B cell (primary cell): ENCODE data around the gene PRMT6. TPM values are rescaled to one million over a fixed set of nuclear protein-coding genes. Genes with fewer than 3 reads are reported as not detected.

ENCODE experiments used
- ATAC-seq: fragments of 200-7000 bp; cut with Tn5 transposase; one replicate; pipeline ENCODE4 v1.10.0; 2021; ENCODE audit warnings: low read depth, mild to moderate bottlenecking, moderate number of reproducible peaks, moderate library complexity
- CTCF ChIA-PET: fragments of 350-600 bp; sonication (Branson Sonifier 250); formaldehyde crosslinking; loops from one replicate; lab custom pipeline; 2021; ENCODE audit warnings: antibody characterized with exemption, inconsistent platforms; lab: Charles Lee
- POLR2A ChIA-PET: fragments of 350-600 bp; sonication (Branson Sonifier 250); formaldehyde crosslinking; loops from one replicate; lab custom pipeline; 2021; ENCODE audit warnings: antibody characterized with exemption; lab: Charles Lee
- DNase-seq: peaks from one replicate; pipeline ENCODE4 v3.0.0; 2013
- H2AFZ ChIP-seq: 2 replicates; pipeline ENCODE4 v1.6.1; 2012; ENCODE audit warnings: mild to moderate bottlenecking, low read depth, low read length; ENCODE audit not compliant: insufficient read depth, poor library complexity, severe bottlenecking
- H3K27ac ChIP-seq, 2 donors: 1 replicate in 1 of 2; 2 replicates in 1 of 2; pipeline ENCODE4 v1.5.1; 2012 to 2013; ENCODE audit warnings: low read length in 2 of 2, mild to moderate bottlenecking in 2 of 2, moderate library complexity in 1 of 2
- H3K27me3 ChIP-seq, 4 experiments: fragments of 200-600 bp in 1 of 4; sonication (generic) in 1 of 4; replicated peaks in 1 of 4; 1 replicate in 2 of 4; 2 replicates in 2 of 4; pipeline versions ENCODE4 v1.6.1 to v1.7.0; 2013 to 2016; ENCODE audit warnings: low read length in 3 of 4, mild to moderate bottlenecking in 2 of 4, mixed read lengths in 1 of 4, moderate library complexity in 1 of 4; ENCODE audit not compliant: insufficient read depth in 4 of 4, control insufficient read depth in 3 of 4; ENCODE audit errors: control extremely low read depth in 1 of 4
- H3K36me3 ChIP-seq, 2 experiments: replicated peaks in 1 of 2; 1 replicate in 1 of 2; 2 replicates in 1 of 2; pipeline versions ENCODE4 v1.6.1 to v1.7.1; 2013; ENCODE audit warnings: low read length in 1 of 2; ENCODE audit not compliant: insufficient read depth in 2 of 2, control insufficient read depth in 1 of 2; ENCODE audit errors: control extremely low read depth in 1 of 2, extremely low read depth in 1 of 2
- H3K4me1 ChIP-seq, 2 donors: fragments of 200-600 bp in 1 of 2; sonication (generic) in 1 of 2; 1 replicate in 1 of 2; 2 replicates in 1 of 2; pipeline versions ENCODE4 v1.5.1 to v1.6.1; 2013 to 2017; ENCODE audit warnings: low read length in 2 of 2; ENCODE audit not compliant: control insufficient read depth in 2 of 2, insufficient read depth in 2 of 2
- H3K4me2 ChIP-seq: replicated peaks from 2 replicates; pipeline ENCODE3; 2012; ENCODE audit warnings: mild to moderate bottlenecking, low read depth, low read length; ENCODE audit not compliant: poor library complexity, severe bottlenecking
- H3K4me3 ChIP-seq, 5 experiments: fragments of 200-600 bp in 1 of 5; sonication (generic) in 1 of 5; 1 replicate in 3 of 5; 2 replicates in 2 of 5; pipeline versions ENCODE4 v1.5.1 to v1.7.0; 2011 to 2016; ENCODE audit warnings: low read length in 4 of 5, mild to moderate bottlenecking in 4 of 5, low read depth in 2 of 5, control low read depth in 1 of 5, moderate library complexity in 1 of 5; ENCODE audit not compliant: insufficient read depth in 1 of 5; ENCODE audit errors: control extremely low read depth in 1 of 5, extremely low read depth in 1 of 5
- H3K79me2 ChIP-seq: fragments of 200-600 bp; sonication (generic); one replicate; pipeline ENCODE4 v1.6.0; 2016; ENCODE audit warnings: low read length; ENCODE audit not compliant: control insufficient read depth, insufficient read depth
- H3K9ac ChIP-seq: fragments of 200-600 bp; sonication (generic); 2 replicates; pipeline ENCODE4 v1.6.1; 2017; ENCODE audit warnings: mild to moderate bottlenecking, low read length, moderate library complexity
- H3K9me3 ChIP-seq, 3 donors: one replicate each; pipeline versions ENCODE4 v1.6.1 to v1.7.1; 2013; ENCODE audit warnings: low read length in 2 of 3; ENCODE audit not compliant: control insufficient read depth in 2 of 3, insufficient read depth in 1 of 3; ENCODE audit errors: control extremely low read depth in 1 of 3
- H4K20me1 ChIP-seq: 2 replicates; pipeline ENCODE4 v1.6.0; 2012; ENCODE audit warnings: mild to moderate bottlenecking, low read length; ENCODE audit not compliant: insufficient read depth, control insufficient read depth, poor library complexity, severe bottlenecking
- H3K27ac Mint-ChIP-seq: one replicate; pipeline ENCODE4 v1.8.0; 2021; ENCODE audit warnings: mixed read lengths
- H3K27me3 Mint-ChIP-seq: one replicate; pipeline ENCODE4 v1.8.0; 2021; ENCODE audit warnings: mixed read lengths
- H3K4me1 Mint-ChIP-seq: one replicate; pipeline ENCODE4 v1.8.0; 2021; ENCODE audit warnings: mixed read lengths
- H3K4me3 Mint-ChIP-seq: one replicate; pipeline ENCODE4 v1.8.0; 2021; ENCODE audit warnings: mixed read lengths
- H3K9me3 Mint-ChIP-seq: one replicate; pipeline ENCODE4 v1.8.0; 2022; ENCODE audit warnings: mixed read lengths; ENCODE audit not compliant: insufficient read depth
- EZH2 ChIP-seq: IDR thresholded peaks from 2 replicates; pipeline ENCODE4 v1.6.1; 2012; ENCODE audit warnings: borderline replicate concordance, low read depth, mild to moderate bottlenecking, moderate library complexity, low read length; ENCODE audit not compliant: insufficient read depth, poor library complexity, severe bottlenecking
- WGBS: methylation state at CpG from one replicate; pipeline ENCODE4 v1.1.5; 2013; ENCODE audit warnings: missing lambda C conversion rate; ENCODE audit not compliant: insufficient coverage; 5-methylcytosine and 5-hydroxymethylcytosine counted together
- intact Hi-C: fragments of 100-400 bp; cut with micrococcal nuclease; formaldehyde crosslinking; loops from one replicate; pipeline ENCODE4 v1.10.0; 2022
- polyA plus RNA-seq: library from polyadenylated mRNA; depleted of rRNA; stranded (reverse); fragments of >200 nt; gene quantifications from 2 replicates; pipeline ENCODE4 v1.2.3, GENCODE V29; 2012
- total RNA-seq, 2 donors: library from RNA; stranded (reverse); fragments of 120-200 nt in 1 of 2; gene quantifications; 1 replicate in 1 of 2; 2 replicates in 1 of 2; pipeline versions ENCODE4 v1.2.3 to v1.2.4, GENCODE V29; 2013 to 2022
- TF ChIP-seq, protein P1 (sequence below): fragments of 200-600 bp; IDR thresholded peaks from one replicate; pipeline ENCODE4 v1.8.0; 2022; ENCODE audit warnings: antibody characterized with exemption, mild to moderate bottlenecking

The PRMT6 gene
- total and polyA plus RNA-seq, 2 donors (not counting 1 experiment from before 2014, with no cell fraction given) = 6.3 to 21.6 TPM

DNA sequence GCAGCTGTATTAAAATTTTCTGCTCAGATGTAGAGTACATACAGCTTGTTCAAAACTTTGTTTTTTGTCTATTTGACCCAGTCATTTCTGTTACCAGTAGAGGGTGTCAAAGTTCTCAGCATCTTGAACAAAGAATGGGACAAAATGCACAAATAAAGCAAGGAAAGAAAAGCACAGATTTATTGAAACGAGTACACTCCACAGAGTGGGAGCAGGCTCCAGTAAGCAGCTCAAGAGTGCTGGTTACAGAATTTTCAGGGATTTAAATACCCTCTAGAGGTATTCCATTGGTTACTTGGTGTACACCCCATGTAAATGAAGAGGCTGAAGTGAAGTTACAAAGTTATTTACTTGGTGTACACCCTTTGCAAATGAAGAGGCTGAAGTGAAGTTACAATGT is 8.9 kb upstream of the PRMT6 start:
- intact Hi-C loops = no loop called here
- ATAC-seq = no peak
- H3K4me1 Mint-ChIP-seq = peaks cover 3% of the 10 kb centered on the region
- WGBS = no CpG with 5 or more reads among the region's 1 CpG
- Histone ChIP-seq H3K36me3 (no peaks in the 10 kb centered on the region), H3K9me3 (peaks cover 0 to 4% (median 0%) of the 10 kb centered on the region in 3 donors), H3K4me1 (no peaks in the 10 kb centered on the region), H3K4me3 (no peak overlapping the region), H2AFZ (no peak overlapping the region), H3K79me2 (no peaks in the 10 kb centered on the region), H3K27ac (no peak overlapping the region), H4K20me1 (no peaks in the 10 kb centered on the region), H3K27me3 (no peaks in the 10 kb centered on the region), H3K4me2 (no peak overlapping the region), H3K9ac (no peak overlapping the region)
- H3K27me3 Mint-ChIP-seq = peaks cover 8% of the 10 kb centered on the region
- no peak overlapping the region for H3K4me3 Mint-ChIP-seq
- no peak for DNase-seq
- H3K27ac Mint-ChIP-seq = no peak overlapping the region
- TF ChIP-seq, protein P1, sequence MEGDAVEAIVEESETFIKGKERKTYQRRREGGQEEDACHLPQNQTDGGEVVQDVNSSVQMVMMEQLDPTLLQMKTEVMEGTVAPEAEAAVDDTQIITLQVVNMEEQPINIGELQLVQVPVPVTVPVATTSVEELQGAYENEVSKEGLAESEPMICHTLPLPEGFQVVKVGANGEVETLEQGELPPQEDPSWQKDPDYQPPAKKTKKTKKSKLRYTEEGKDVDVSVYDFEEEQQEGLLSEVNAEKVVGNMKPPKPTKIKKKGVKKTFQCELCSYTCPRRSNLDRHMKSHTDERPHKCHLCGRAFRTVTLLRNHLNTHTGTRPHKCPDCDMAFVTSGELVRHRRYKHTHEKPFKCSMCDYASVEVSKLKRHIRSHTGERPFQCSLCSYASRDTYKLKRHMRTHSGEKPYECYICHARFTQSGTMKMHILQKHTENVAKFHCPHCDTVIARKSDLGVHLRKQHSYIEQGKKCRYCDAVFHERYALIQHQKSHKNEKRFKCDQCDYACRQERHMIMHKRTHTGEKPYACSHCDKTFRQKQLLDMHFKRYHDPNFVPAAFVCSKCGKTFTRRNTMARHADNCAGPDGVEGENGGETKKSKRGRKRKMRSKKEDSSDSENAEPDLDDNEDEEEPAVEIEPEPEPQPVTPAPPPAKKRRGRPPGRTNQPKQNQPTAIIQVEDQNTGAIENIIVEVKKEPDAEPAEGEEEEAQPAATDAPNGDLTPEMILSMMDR = no peak
- no peak for TF ChIP-seq EZH2
- ChIA-PET POLR2A (no interaction called here), CTCF (interaction anchor here (1.8 kb wide), 1 partner anchor 481 kb away, joined by 5 read pairs; no protein-coding TSS in a partner anchor)
- H3K9me3 Mint-ChIP-seq = peaks cover 13% of the 10 kb centered on the region

DNA sequence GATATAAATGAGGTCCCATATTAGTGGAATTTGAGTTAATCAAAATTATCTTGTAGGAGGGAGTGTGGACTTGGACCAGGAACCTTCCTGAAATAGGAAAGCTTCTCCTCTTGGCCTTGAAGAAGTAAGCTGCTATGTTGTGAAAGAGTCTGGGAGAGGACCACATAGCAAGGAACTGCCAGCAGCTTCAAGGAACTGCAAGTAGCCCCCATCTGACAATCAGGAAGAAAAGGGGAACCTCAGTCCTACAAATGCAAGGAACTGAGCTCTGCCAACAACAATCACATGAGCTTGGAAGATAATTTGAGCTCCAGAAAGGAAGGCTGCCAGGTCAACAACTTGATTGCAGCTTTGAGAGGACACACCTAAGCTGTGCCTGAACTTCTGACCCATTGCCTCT is 8.2 kb upstream of the PRMT6 start:
- Mint-ChIP-seq H3K9me3 (peaks cover 13% of the 10 kb centered on the region), H3K27me3 (peaks cover 8% of the 10 kb centered on the region), H3K4me3 (no peak overlapping the region), H3K4me1 (peaks cover 3% of the 10 kb centered on the region), H3K27ac (no peak overlapping the region)
- Histone ChIP-seq H3K79me2 (no peaks in the 10 kb centered on the region), H3K27ac (no peak overlapping the region), H3K9ac (no peak overlapping the region), H3K4me3 (no peak overlapping the region), H4K20me1 (no peaks in the 10 kb centered on the region), H2AFZ (no peak overlapping the region), H3K4me2 (no peak overlapping the region), H3K9me3 (peaks cover 0 to 4% (median 0%) of the 10 kb centered on the region in 3 donors), H3K27me3 (no peaks in the 10 kb centered on the region), H3K36me3 (no peaks in the 10 kb centered on the region), H3K4me1 (no peaks in the 10 kb centered on the region)
- ATAC-seq (no peak), DNase-seq (no peak)
- TF ChIP-seq, protein P1 = no peak
- TF ChIP-seq EZH2 = no peak
- CTCF ChIA-PET = interaction anchor here (1.8 kb wide), 1 partner anchor 480 kb away, joined by 5 read pairs; no protein-coding TSS in a partner anchor
- POLR2A ChIA-PET = no interaction called here
- intact Hi-C loops = no loop called here
